Choroid plexus epithelial cell (primary cell): ENCODE measurements around the gene NXN.

ENCODE experiments used
- DNase-seq: peaks from one replicate; pipeline ENCODE4 v3.0.0-alpha.2; 2010; ENCODE audit warnings: low read depth
- H3K4me3 ChIP-seq: 2 replicates; pipeline ENCODE4 v1.5.1; 2011; ENCODE audit warnings: low read depth, mild to moderate bottlenecking, control low read depth, low read length, moderate library complexity
- CTCF ChIP-seq: conservative IDR thresholded peaks from 2 replicates; pipeline ENCODE4 v1.5.1; 2011; ENCODE audit warnings: low read depth, mild to moderate bottlenecking, control low read depth, inconsistent platforms, low read length, moderate library complexity

NXN gene

GRCh38 chr17:988561-988960, 9.0 kb upstream of the NXN start:
- no peak for DNase-seq
- TF ChIP-seq CTCF, result no peak
- no peak overlapping the region for H3K4me3 ChIP-seq

- TF ChIP-seq CTCF, result no peak
- DNase-seq, result no peak
- H3K4me3 ChIP-seq, result no peak overlapping the region
These were observed 8.4 kb upstream of the NXN start for GRCh38 chr17:987931-988330.

GRCh38 chr17:986322-986929, 6.8 kb upstream of the NXN start:
- H3K4me3 ChIP-seq, result no peak overlapping the region
- DNase-seq, result no peak
- TF ChIP-seq CTCF, result no peak

GRCh38 chr17:983921-984320, 4.3 kb upstream of the NXN start:
- DNase-seq, result no peak
- no peak overlapping the region for H3K4me3 ChIP-seq
- TF ChIP-seq CTCF, result no peak

- TF ChIP-seq CTCF, result no peak
- no peak for DNase-seq
- H3K4me3 ChIP-seq, result no peak overlapping the region
These were observed 1.7 kb upstream of the NXN start for GRCh38 chr17:981292-981658.

GRCh38 chr17:980406-981291, 1.1 kb upstream of the NXN start:
- H3K4me3 ChIP-seq, result peak overlapping the region; percentile 62
- peak; percentile 81 for TF ChIP-seq CTCF
- peak; percentile 90 for DNase-seq

GRCh38 chr17:979212-979538, 401 bp downstream of the NXN start:
- no peak for DNase-seq
- H3K4me3 ChIP-seq, result peak overlapping the region; percentile 70
- TF ChIP-seq CTCF, result no peak
